Fibroblast of villous mesenchyme (primary cell): Measurements from ENCODE around the gene CHN1. TPM values are rescaled to one million over a fixed set of nuclear protein-coding genes. Genes with fewer than 3 reads are reported as not detected.
A peak's percentile ranks its signal among the peaks of the same experiment; 100 is the strongest.

Experiments used
- DNase-seq: peaks from one replicate; pipeline ENCODE4 v3.0.0-alpha.2; 2010; ENCODE audit warnings: low read depth
- H3K4me3 ChIP-seq: 2 replicates; pipeline ENCODE4 v1.5.1; 2011; ENCODE audit warnings: low read depth, mild to moderate bottlenecking, low read length
- CTCF ChIP-seq: IDR thresholded peaks from 2 replicates; pipeline ENCODE4 v1.5.1; 2012; ENCODE audit warnings: low read depth, mild to moderate bottlenecking, low read length; ENCODE audit not compliant: insufficient read depth
- total RNA-seq: library from RNA; depleted of rRNA; stranded (reverse); fragments of >200 nt; gene quantifications from 2 replicates; pipeline ENCODE4 v1.2.3, GENCODE V29; 2012

CHN1 gene
- total RNA-seq, 1 donor: 45.3 TPM

- TF ChIP-seq CTCF: no peak
- no peak overlapping the region for H3K4me3 ChIP-seq
- DNase-seq: no peak
Measured at GRCh38 chr2:174963437-174964400, 41.5 kb downstream of the CHN1 start.

- DNase-seq: no peak
- no peak overlapping the region for H3K4me3 ChIP-seq
- no peak for TF ChIP-seq CTCF
Measured at GRCh38 chr2:174959787-174960186, 45.4 kb downstream of the CHN1 start.

GRCh38 chr2:174957050-174957449, 48.1 kb downstream of the CHN1 start:
- peak; percentile 30 for DNase-seq
- TF ChIP-seq CTCF: no peak
- H3K4me3 ChIP-seq: no peak overlapping the region

GRCh38 chr2:174952607-174953006, 52.6 kb downstream of the CHN1 start:
- no peak overlapping the region for H3K4me3 ChIP-seq
- no peak for TF ChIP-seq CTCF
- peak; percentile 61 for DNase-seq

GRCh38 chr2:174951745-174952144, 53.4 kb downstream of the CHN1 start:
- H3K4me3 ChIP-seq: no peak overlapping the region
- DNase-seq: peak; percentile 85
- no peak for TF ChIP-seq CTCF

GRCh38 chr2:174949988-174950687, 55.0 kb downstream of the CHN1 start:
- H3K4me3 ChIP-seq: no peak overlapping the region
- no peak for DNase-seq
- TF ChIP-seq CTCF: no peak
